Loucy (cell line): Measurements from ENCODE around the gene STK32C.

Experiments
- H2AFZ ChIP-seq: fragments of 200-600 bp; sonication (generic); 2 replicates; pipeline ENCODE4 v1.6.0; 2016; ENCODE audit warnings: antibody characterized with exemption, mild to moderate bottlenecking, low read length, moderate library complexity
- H3F3A ChIP-seq: fragments of 200-600 bp; 2 replicates; pipeline ENCODE4 v1.6.0; 2016; ENCODE audit warnings: antibody characterized with exemption, low read depth, mild to moderate bottlenecking
- H3K27me3 ChIP-seq: fragments of 200-600 bp; sonication (generic); 2 replicates; pipeline ENCODE4 v1.6.1; 2014; ENCODE audit warnings: low read length, mild to moderate bottlenecking; ENCODE audit not compliant: insufficient read depth, poor library complexity, severe bottlenecking
- H3K36me3 ChIP-seq: fragments of 200-600 bp; sonication (generic); 2 replicates; pipeline ENCODE4 v1.6.1; 2016; ENCODE audit warnings: low read length; ENCODE audit not compliant: insufficient read depth
- H3K4me1 ChIP-seq: fragments of 200-600 bp; sonication (generic); 2 replicates; pipeline ENCODE4 v1.5.1; 2014; ENCODE audit warnings: low read length, mild to moderate bottlenecking; ENCODE audit not compliant: insufficient read depth, poor library complexity, severe bottlenecking
- H3K4me2 ChIP-seq: fragments of 200-600 bp; sonication (generic); 2 replicates; pipeline ENCODE4 v1.6.0; 2014; ENCODE audit warnings: antibody characterized with exemption, low read length, low read depth, mild to moderate bottlenecking; ENCODE audit not compliant: poor library complexity, severe bottlenecking
- H3K4me3 ChIP-seq: fragments of 200-600 bp; sonication (generic); 2 replicates; pipeline ENCODE4 v1.5.1; 2014; ENCODE audit warnings: low read length, mild to moderate bottlenecking, mixed read lengths; ENCODE audit not compliant: poor library complexity, severe bottlenecking
- H3K79me2 ChIP-seq: fragments of 200-600 bp; sonication (generic); 2 replicates; pipeline ENCODE4 v1.6.1; 2014; ENCODE audit warnings: low read length; ENCODE audit not compliant: insufficient read depth
- H3K9ac ChIP-seq: fragments of 200-600 bp; sonication (generic); 2 replicates; pipeline ENCODE4 v1.6.0; 2014; ENCODE audit warnings: mild to moderate bottlenecking, low read depth, low read length, moderate library complexity; ENCODE audit not compliant: poor library complexity, severe bottlenecking
- H3K9me2 ChIP-seq: fragments of 200-600 bp; sonication (generic); replicated peaks from 2 replicates; pipeline ENCODE4 v1.6.1; 2016; ENCODE audit warnings: low read depth, low read length, mixed read lengths
- H3K9me3 ChIP-seq: fragments of 200-600 bp; sonication (generic); 2 replicates; pipeline ENCODE4 v1.6.1; 2014; ENCODE audit warnings: mild to moderate bottlenecking, antibody characterized with exemption, low read length, low read depth; ENCODE audit not compliant: insufficient read depth
- H4K20me1 ChIP-seq: fragments of 200-600 bp; sonication (generic); 2 replicates; pipeline ENCODE4 v1.6.0; 2014; ENCODE audit warnings: antibody characterized with exemption, low read length, mild to moderate bottlenecking; ENCODE audit not compliant: insufficient read depth, poor library complexity, severe bottlenecking
- EZH2phosphoT487 ChIP-seq: fragments of 200-600 bp; IDR thresholded peaks from 2 replicates; pipeline ENCODE4 v1.6.1; 2018; ENCODE audit warnings: antibody characterized with exemption, mild to moderate bottlenecking, moderate library complexity, borderline replicate concordance
- TF ChIP-seq, protein P1 (sequence below): fragments of 200-600 bp; sonication (generic); conservative IDR thresholded peaks from 2 replicates; pipeline ENCODE4 v1.5.1; 2014; ENCODE audit warnings: mild to moderate bottlenecking, antibody characterized with exemption, low read length

The STK32C gene

GRCh38 chr10:132226586-132227405 lies 81.0 kb downstream of the STK32C start:
- no peak for TF ChIP-seq EZH2phosphoT487
- TF ChIP-seq, protein P1, sequence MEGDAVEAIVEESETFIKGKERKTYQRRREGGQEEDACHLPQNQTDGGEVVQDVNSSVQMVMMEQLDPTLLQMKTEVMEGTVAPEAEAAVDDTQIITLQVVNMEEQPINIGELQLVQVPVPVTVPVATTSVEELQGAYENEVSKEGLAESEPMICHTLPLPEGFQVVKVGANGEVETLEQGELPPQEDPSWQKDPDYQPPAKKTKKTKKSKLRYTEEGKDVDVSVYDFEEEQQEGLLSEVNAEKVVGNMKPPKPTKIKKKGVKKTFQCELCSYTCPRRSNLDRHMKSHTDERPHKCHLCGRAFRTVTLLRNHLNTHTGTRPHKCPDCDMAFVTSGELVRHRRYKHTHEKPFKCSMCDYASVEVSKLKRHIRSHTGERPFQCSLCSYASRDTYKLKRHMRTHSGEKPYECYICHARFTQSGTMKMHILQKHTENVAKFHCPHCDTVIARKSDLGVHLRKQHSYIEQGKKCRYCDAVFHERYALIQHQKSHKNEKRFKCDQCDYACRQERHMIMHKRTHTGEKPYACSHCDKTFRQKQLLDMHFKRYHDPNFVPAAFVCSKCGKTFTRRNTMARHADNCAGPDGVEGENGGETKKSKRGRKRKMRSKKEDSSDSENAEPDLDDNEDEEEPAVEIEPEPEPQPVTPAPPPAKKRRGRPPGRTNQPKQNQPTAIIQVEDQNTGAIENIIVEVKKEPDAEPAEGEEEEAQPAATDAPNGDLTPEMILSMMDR: no peak
- Histone ChIP-seq H3K9me3 (no peaks in the 10 kb centered on the region), H3K79me2 (no peaks in the 10 kb centered on the region), H2AFZ (no peak overlapping the region), H3K4me2 (no peak overlapping the region), H4K20me1 (no peaks in the 10 kb centered on the region), H3K4me3 (no peak overlapping the region), H3F3A (no peaks in the 10 kb centered on the region), H3K4me1 (peaks cover 5% of the 10 kb centered on the region), H3K27me3 (no peaks in the 10 kb centered on the region), H3K9me2 (no peaks in the 10 kb centered on the region), H3K9ac (no peak overlapping the region), H3K36me3 (no peaks in the 10 kb centered on the region)

DNA sequence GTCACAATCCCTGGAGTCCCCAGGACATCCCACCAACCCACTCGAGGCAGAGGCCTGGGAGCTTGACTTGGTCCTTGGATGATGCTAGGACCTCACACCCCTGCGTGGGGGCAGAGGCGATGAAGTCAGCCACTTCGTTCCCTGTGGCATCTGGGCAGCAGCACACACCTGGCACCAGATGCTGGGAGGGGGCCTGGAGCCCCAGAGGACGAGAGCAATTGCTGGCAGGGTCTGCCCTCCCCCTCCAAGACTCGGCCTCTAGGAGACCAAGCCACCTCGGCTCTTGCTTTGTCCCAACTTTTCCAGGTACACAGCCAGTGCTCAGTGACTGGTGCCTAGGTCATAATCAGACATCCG lies 81.9 kb downstream of the STK32C start:
- no peak overlapping the region for H3K4me3 ChIP-seq
- H3K9me2 ChIP-seq: no peaks in the 10 kb centered on the region
- H3K36me3 ChIP-seq: no peaks in the 10 kb centered on the region
- no peak overlapping the region for H3K9ac ChIP-seq
- no peak overlapping the region for H3K4me2 ChIP-seq
- H3K27me3 ChIP-seq: no peaks in the 10 kb centered on the region
- no peak for TF ChIP-seq EZH2phosphoT487
- TF ChIP-seq, protein P1: no peak
- H3F3A ChIP-seq: no peaks in the 10 kb centered on the region
- H3K79me2 ChIP-seq: no peaks in the 10 kb centered on the region
- no peaks in the 10 kb centered on the region for H4K20me1 ChIP-seq
- no peaks in the 10 kb centered on the region for H3K9me3 ChIP-seq
- H2AFZ ChIP-seq: no peak overlapping the region
- H3K4me1 ChIP-seq: peaks cover 5% of the 10 kb centered on the region

- Histone ChIP-seq H3K27me3 (no peaks in the 10 kb centered on the region), H3K79me2 (no peaks in the 10 kb centered on the region), H2AFZ (no peak overlapping the region), H3K4me3 (no peak overlapping the region), H3K4me1 (peaks cover 5% of the 10 kb centered on the region), H3K9ac (no peak overlapping the region), H4K20me1 (no peaks in the 10 kb centered on the region), H3K9me3 (no peaks in the 10 kb centered on the region), H3F3A (no peaks in the 10 kb centered on the region), H3K9me2 (no peaks in the 10 kb centered on the region), H3K36me3 (no peaks in the 10 kb centered on the region), H3K4me2 (no peak overlapping the region)
- TF ChIP-seq, protein P1: no peak
- TF ChIP-seq EZH2phosphoT487: no peak
These were observed 82.5 kb downstream of the STK32C start for GRCh38 chr10:132225073-132225848.
